HepG2 (cell line): ENCODE results near the gene RRAGB. TPM values are rescaled to one million over a fixed set of nuclear protein-coding genes. Genes with fewer than 3 reads are reported as not detected.

Experiments
- ATAC-seq: fragments of 200-7000 bp; cut with Tn5 transposase; 3 replicates; pipeline ENCODE4 v1.9.1; 2020; ENCODE audit warnings: mild to moderate bottlenecking, moderate library complexity
- BruUV-seq: library from RNA; stranded (reverse); fragments of 400-500 nt; replicated peaks from 2 replicates; lab custom pipeline; 2021; lab: Mats Ljungman, UMichigan
- CTCF ChIA-PET: fragments of 300-600 bp; formaldehyde crosslinking; extraction: SDS; loops from one replicate; lab custom pipeline; 2021; ENCODE audit warnings: low total read pairs, inconsistent platforms, low intra/inter-chr PET ratio; lab: Yijun Ruan, JAX
- POLR2A ChIA-PET: fragments of 350-600 bp; sonication (Branson Sonifier 250); formaldehyde crosslinking; loops from one replicate; lab custom pipeline; 2020; ENCODE audit warnings: antibody characterized with exemption, inconsistent platforms; lab: Yijun Ruan, JAX
- DNase-seq: peaks from one replicate; pipeline ENCODE4 v3.0.0-alpha.2; 2015; ENCODE audit warnings: low spot score
- FAIRE-seq: peaks from 3 replicates; lab custom pipeline; 2011; peaks lifted over from hg19 to GRCh38; lab: Jason Lieb, UNC
- H2AFZ ChIP-seq: one replicate; pipeline ENCODE4 v1.6.1; 2011; ENCODE audit warnings: low read length, inconsistent platforms
- H3K27ac ChIP-seq: fragments of 300-600 bp; 3 replicates; pipeline ENCODE4 v1.8.0; 2011; ENCODE audit warnings: mixed run types, mild to moderate bottlenecking, mixed read lengths, low read length, inconsistent platforms; ENCODE audit not compliant: insufficient read depth; ENCODE audit errors: extremely low read length
- H3K27me3 ChIP-seq, 2 experiments: fragments of 200-600 bp in 1 of 2; 2 replicates in 1 of 2; 3 replicates in 1 of 2; pipeline versions ENCODE4 v1.6.0 to v1.8.0; 2011; ENCODE audit warnings: low read length in 2 of 2, mild to moderate bottlenecking in 2 of 2, moderate library complexity in 2 of 2, inconsistent platforms in 1 of 2; ENCODE audit not compliant: insufficient read depth in 2 of 2, control insufficient read depth in 1 of 2
- H3K36me3 ChIP-seq, 2 experiments: fragments of 200-600 bp in 1 of 2; replicated peaks in 1 of 2; 2 replicates in 1 of 2; 3 replicates in 1 of 2; pipeline versions ENCODE4 v1.5.1 to v1.8.0; 2011; ENCODE audit warnings: low read length in 2 of 2, inconsistent platforms in 1 of 2; ENCODE audit not compliant: insufficient read depth in 2 of 2, control insufficient read depth in 1 of 2
- H3K4me1 ChIP-seq: 2 replicates; pipeline ENCODE4 v1.5.1; 2012; ENCODE audit warnings: low read length, inconsistent platforms; ENCODE audit not compliant: insufficient read depth
- H3K4me2 ChIP-seq: 2 replicates; pipeline ENCODE4 v1.6.0; 2011; ENCODE audit warnings: low read depth, low read length, inconsistent platforms
- H3K4me3 ChIP-seq, 3 experiments: fragments of 200-600 bp in 1 of 3; sonication (generic), shearing (Covaris generic) in 1 of 3; replicated peaks in 1 of 3; 2 replicates each; pipeline ENCODE4 v1.5.1; 2011 to 2016; ENCODE audit warnings: low read length in 3 of 3, inconsistent platforms in 2 of 3, low read depth in 2 of 3, mild to moderate bottlenecking in 2 of 3, control low read depth in 1 of 3, mixed read lengths in 1 of 3; ENCODE audit not compliant: insufficient read depth in 1 of 3
- H3K79me2 ChIP-seq: one replicate; pipeline ENCODE4 v1.6.1; 2011; ENCODE audit warnings: low read length, inconsistent platforms; ENCODE audit not compliant: insufficient read depth
- H3K9ac ChIP-seq: 2 replicates; pipeline ENCODE4 v1.6.0; 2011; ENCODE audit warnings: mild to moderate bottlenecking, low read depth, low read length, inconsistent platforms; ENCODE audit not compliant: insufficient read depth
- H3K9me3 ChIP-seq: 2 replicates; pipeline ENCODE4 v1.5.1; 2012; ENCODE audit warnings: mild to moderate bottlenecking, low read length
- H4K20me1 ChIP-seq: 2 replicates; pipeline ENCODE4 v1.6.0; 2011; ENCODE audit warnings: inconsistent platforms, mild to moderate bottlenecking, low read length, moderate library complexity; ENCODE audit not compliant: insufficient read depth
- AKNA ChIP-seq: sonication (generic); formaldehyde crosslinking; IDR thresholded peaks from 2 replicates; pipeline ENCODE4 v1.4.0; 2020; ENCODE audit warnings: missing genetic modification reagents, borderline replicate concordance
- MLLT10 ChIP-seq: sonication (generic); formaldehyde crosslinking; IDR thresholded peaks from 2 replicates; pipeline ENCODE4 v1.4.0; 2020; ENCODE audit warnings: missing genetic modification reagents
- NCOA5 ChIP-seq: sonication (generic); formaldehyde crosslinking; IDR thresholded peaks from 2 replicates; pipeline ENCODE4 v1.4.0; 2020; ENCODE audit warnings: missing genetic modification reagents
- SSRP1 ChIP-seq: IDR thresholded peaks from 2 replicates; pipeline ENCODE4 v1.6.1; 2016; ENCODE audit warnings: control low read depth
- U2AF2 ChIP-seq: fragments of 200-400 bp; formaldehyde crosslinking; IDR thresholded peaks from 2 replicates; pipeline ENCODE4 v1.6.1; 2017; ENCODE audit warnings: low read depth, mild to moderate bottlenecking, low read length
- ZBTB33 ChIP-seq: sonication (generic); formaldehyde crosslinking; IDR thresholded peaks from 2 replicates; pipeline ENCODE4 v1.4.0; 2020; ENCODE audit warnings: missing genetic modification reagents
- ZNF570 ChIP-seq: sonication (generic); formaldehyde crosslinking; IDR thresholded peaks from 2 replicates; pipeline ENCODE4 v1.4.0; 2020; ENCODE audit warnings: mild to moderate bottlenecking, missing genetic modification reagents, borderline replicate concordance
- WGBS: methylation state at CpG from one replicate; pipeline ENCODE4 v1.1.6; 2017; ENCODE audit warnings: low lambda C conversion rate; 5-methylcytosine and 5-hydroxymethylcytosine counted together
- in situ Hi-C: cut with HindIII; loops from 2 replicates; pipeline ENCODE4 v1.10.0; 2017; ENCODE audit warnings: low pct_unique_long_range_greater_than_20kb; ENCODE audit not compliant: extremely low pct_ligation_motif_present
- intact Hi-C: fragments of 100-400 bp; cut with micrococcal nuclease; formaldehyde crosslinking; loops from one replicate; pipeline ENCODE4 v1.10.0; 2022; ENCODE audit not compliant: unreplicated experiment
- polyA plus RNA-seq, 8 experiments: library from polyadenylated mRNA; depleted of rRNA in 3 of 8; stranded (reverse) in 7 of 8; unstranded in 1 of 8; fragments of >200 nt; fragmentation: Illumina TruSeq in 4 of 8; extraction: Trizol in 4 of 8; gene quantifications; 2 replicates each; pipeline versions ENCODE4 v1.2.1 to v1.2.3, GENCODE V29; 2011 to 2016; ENCODE audit warnings: low read depth in 4 of 8, missing spikeins in 1 of 8, mixed read lengths in 1 of 8; ENCODE audit not compliant: insufficient read depth in 1 of 8
- total RNA-seq, 5 experiments: library from RNA; depleted of rRNA; stranded (reverse); fragments of >200 nt; fragmentation: Illumina TruSeq; extraction: Trizol; gene quantifications; 2 replicates each; pipeline ENCODE4 v1.2.3, GENCODE V29; 2016; ENCODE audit warnings: low read depth in 1 of 5
- TF ChIP-seq, protein P1 (sequence below): sonication (generic); formaldehyde crosslinking; IDR thresholded peaks from 2 replicates; pipeline ENCODE4 v1.9.0; 2022; ENCODE audit warnings: missing genetic modification reagents, mild to moderate bottlenecking, borderline replicate concordance
- TF ChIP-seq, protein P2 (sequence below): sonication (generic); formaldehyde crosslinking; IDR thresholded peaks from 2 replicates; pipeline ENCODE4 v1.8.0; 2022; ENCODE audit warnings: mild to moderate bottlenecking, missing genetic modification reagents

The RRAGB gene
- total and polyA plus RNA-seq, 2 of the 13 experiments (the other 11 are each of a cell fraction or from before 2014, with no cell fraction given), result 12.2 to 19.9 TPM

- no peaks in the 10 kb centered on the region for H3K4me1 ChIP-seq
- ChIA-PET CTCF (no interaction called here), POLR2A (no interaction called here)
- in situ Hi-C loops (no loop called here), intact Hi-C loops (no loop called here)
- WGBS, result 89% methylated on average over 1 of the region's 1 CpG
- no peaks in the 10 kb centered on the region for H3K79me2 ChIP-seq
- H3K4me2 ChIP-seq, result no peak overlapping the region
- no peak for ATAC-seq
- no TSS peak for BruUV-seq
- no peaks in the 10 kb centered on the region for H3K36me3 ChIP-seq
- H3K4me3 ChIP-seq, result no peak overlapping the region
- H3K9ac ChIP-seq, result no peak overlapping the region
- H4K20me1 ChIP-seq, result no peaks in the 10 kb centered on the region
- H3K27me3 ChIP-seq, result no peaks in the 10 kb centered on the region
- H3K9me3 ChIP-seq, result no peaks in the 10 kb centered on the region
- TF ChIP-seq SSRP1 (CRISPR knock-in tag) (no peak), U2AF2 (no peak), ZNF570 (no peak)
- TF ChIP-seq, protein P1, sequence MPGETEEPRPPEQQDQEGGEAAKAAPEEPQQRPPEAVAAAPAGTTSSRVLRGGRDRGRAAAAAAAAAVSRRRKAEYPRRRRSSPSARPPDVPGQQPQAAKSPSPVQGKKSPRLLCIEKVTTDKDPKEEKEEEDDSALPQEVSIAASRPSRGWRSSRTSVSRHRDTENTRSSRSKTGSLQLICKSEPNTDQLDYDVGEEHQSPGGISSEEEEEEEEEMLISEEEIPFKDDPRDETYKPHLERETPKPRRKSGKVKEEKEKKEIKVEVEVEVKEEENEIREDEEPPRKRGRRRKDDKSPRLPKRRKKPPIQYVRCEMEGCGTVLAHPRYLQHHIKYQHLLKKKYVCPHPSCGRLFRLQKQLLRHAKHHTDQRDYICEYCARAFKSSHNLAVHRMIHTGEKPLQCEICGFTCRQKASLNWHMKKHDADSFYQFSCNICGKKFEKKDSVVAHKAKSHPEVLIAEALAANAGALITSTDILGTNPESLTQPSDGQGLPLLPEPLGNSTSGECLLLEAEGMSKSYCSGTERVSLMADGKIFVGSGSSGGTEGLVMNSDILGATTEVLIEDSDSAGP (CRISPR knock-in tag), result no peak
- no peak for FAIRE-seq
- H2AFZ ChIP-seq, result no peak overlapping the region
- H3K27ac ChIP-seq, result no peak overlapping the region
- DNase-seq, result no peak
Observed at GRCh38 chrX:55794405-55794804, 76.9 kb downstream of the RRAGB start.

- no peak overlapping the region for H3K9ac ChIP-seq
- BruUV-seq, result no TSS peak
- H4K20me1 ChIP-seq, result no peaks in the 10 kb centered on the region
- in situ Hi-C loops (no loop called here), intact Hi-C loops (no loop called here)
- no peaks in the 10 kb centered on the region for H3K27me3 ChIP-seq
- POLR2A ChIA-PET, result no interaction called here
- H3K27ac ChIP-seq, result no peak overlapping the region
- no peak for DNase-seq
- no peak overlapping the region for H3K4me3 ChIP-seq
- WGBS, result 39% methylated on average over 3 of the region's 3 CpGs
- H3K4me2 ChIP-seq, result no peak overlapping the region
- ATAC-seq, result no peak
- H3K4me1 ChIP-seq, result no peaks in the 10 kb centered on the region
- H2AFZ ChIP-seq, result no peak overlapping the region
- CTCF ChIA-PET, result no interaction called here
- no peaks in the 10 kb centered on the region for H3K36me3 ChIP-seq
- no peaks in the 10 kb centered on the region for H3K79me2 ChIP-seq
- H3K9me3 ChIP-seq, result no peaks in the 10 kb centered on the region
- no peak for FAIRE-seq
- TF ChIP-seq NCOA5 (CRISPR knock-in tag) (no peak), AKNA (CRISPR knock-in tag) (no peak), ZBTB33 (no peak), MLLT10 (CRISPR knock-in tag) (no peak)
- TF ChIP-seq, protein P2, sequence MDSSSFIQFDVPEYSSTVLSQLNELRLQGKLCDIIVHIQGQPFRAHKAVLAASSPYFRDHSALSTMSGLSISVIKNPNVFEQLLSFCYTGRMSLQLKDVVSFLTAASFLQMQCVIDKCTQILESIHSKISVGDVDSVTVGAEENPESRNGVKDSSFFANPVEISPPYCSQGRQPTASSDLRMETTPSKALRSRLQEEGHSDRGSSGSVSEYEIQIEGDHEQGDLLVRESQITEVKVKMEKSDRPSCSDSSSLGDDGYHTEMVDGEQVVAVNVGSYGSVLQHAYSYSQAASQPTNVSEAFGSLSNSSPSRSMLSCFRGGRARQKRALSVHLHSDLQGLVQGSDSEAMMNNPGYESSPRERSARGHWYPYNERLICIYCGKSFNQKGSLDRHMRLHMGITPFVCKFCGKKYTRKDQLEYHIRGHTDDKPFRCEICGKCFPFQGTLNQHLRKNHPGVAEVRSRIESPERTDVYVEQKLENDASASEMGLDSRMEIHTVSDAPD, result no peak
Observed at GRCh38 chrX:55796496-55796895, 78.9 kb downstream of the RRAGB start.
